HepG2 (cell line): Measurements from ENCODE around the gene ANKRD29. TPM values are rescaled to one million over a fixed set of nuclear protein-coding genes. Genes with fewer than 3 reads are reported as not detected.

ENCODE experiments used
- ATAC-seq: fragments of 200-7000 bp; cut with Tn5 transposase; 3 replicates; pipeline ENCODE4 v1.9.1; 2020; ENCODE audit warnings: mild to moderate bottlenecking, moderate library complexity
- BruUV-seq: library from RNA; stranded (reverse); fragments of 400-500 nt; replicated peaks from 2 replicates; lab custom pipeline; 2021; lab: Mats Ljungman, UMichigan
- CTCF ChIA-PET: fragments of 300-600 bp; formaldehyde crosslinking; extraction: SDS; loops from one replicate; lab custom pipeline; 2021; ENCODE audit warnings: low total read pairs, inconsistent platforms, low intra/inter-chr PET ratio; lab: Yijun Ruan, JAX
- POLR2A ChIA-PET: fragments of 350-600 bp; sonication (Branson Sonifier 250); formaldehyde crosslinking; loops from one replicate; lab custom pipeline; 2020; ENCODE audit warnings: antibody characterized with exemption, inconsistent platforms; lab: Yijun Ruan, JAX
- DNase-seq: peaks from one replicate; pipeline ENCODE4 v3.0.0-alpha.2; 2015; ENCODE audit warnings: low spot score
- FAIRE-seq: peaks from 3 replicates; lab custom pipeline; 2011; peaks lifted over from hg19 to GRCh38; lab: Jason Lieb, UNC
- H2AFZ ChIP-seq: one replicate; pipeline ENCODE4 v1.6.1; 2011; ENCODE audit warnings: low read length, inconsistent platforms
- H3K27ac ChIP-seq: fragments of 300-600 bp; 3 replicates; pipeline ENCODE4 v1.8.0; 2011; ENCODE audit warnings: mixed run types, mild to moderate bottlenecking, mixed read lengths, low read length, inconsistent platforms; ENCODE audit not compliant: insufficient read depth; ENCODE audit errors: extremely low read length
- H3K27me3 ChIP-seq, 2 experiments: fragments of 200-600 bp in 1 of 2; 2 replicates in 1 of 2; 3 replicates in 1 of 2; pipeline versions ENCODE4 v1.6.0 to v1.8.0; 2011; ENCODE audit warnings: low read length in 2 of 2, mild to moderate bottlenecking in 2 of 2, moderate library complexity in 2 of 2, inconsistent platforms in 1 of 2; ENCODE audit not compliant: insufficient read depth in 2 of 2, control insufficient read depth in 1 of 2
- H3K36me3 ChIP-seq, 2 experiments: fragments of 200-600 bp in 1 of 2; replicated peaks in 1 of 2; 2 replicates in 1 of 2; 3 replicates in 1 of 2; pipeline versions ENCODE4 v1.5.1 to v1.8.0; 2011; ENCODE audit warnings: low read length in 2 of 2, inconsistent platforms in 1 of 2; ENCODE audit not compliant: insufficient read depth in 2 of 2, control insufficient read depth in 1 of 2
- H3K4me1 ChIP-seq: 2 replicates; pipeline ENCODE4 v1.5.1; 2012; ENCODE audit warnings: low read length, inconsistent platforms; ENCODE audit not compliant: insufficient read depth
- H3K4me2 ChIP-seq: 2 replicates; pipeline ENCODE4 v1.6.0; 2011; ENCODE audit warnings: low read depth, low read length, inconsistent platforms
- H3K4me3 ChIP-seq, 3 experiments: fragments of 200-600 bp in 1 of 3; sonication (generic), shearing (Covaris generic) in 1 of 3; replicated peaks in 1 of 3; 2 replicates each; pipeline ENCODE4 v1.5.1; 2011 to 2016; ENCODE audit warnings: low read length in 3 of 3, inconsistent platforms in 2 of 3, low read depth in 2 of 3, mild to moderate bottlenecking in 2 of 3, control low read depth in 1 of 3, mixed read lengths in 1 of 3; ENCODE audit not compliant: insufficient read depth in 1 of 3
- H3K79me2 ChIP-seq: one replicate; pipeline ENCODE4 v1.6.1; 2011; ENCODE audit warnings: low read length, inconsistent platforms; ENCODE audit not compliant: insufficient read depth
- H3K9ac ChIP-seq: 2 replicates; pipeline ENCODE4 v1.6.0; 2011; ENCODE audit warnings: mild to moderate bottlenecking, low read depth, low read length, inconsistent platforms; ENCODE audit not compliant: insufficient read depth
- H3K9me3 ChIP-seq: 2 replicates; pipeline ENCODE4 v1.5.1; 2012; ENCODE audit warnings: mild to moderate bottlenecking, low read length
- H4K20me1 ChIP-seq: 2 replicates; pipeline ENCODE4 v1.6.0; 2011; ENCODE audit warnings: inconsistent platforms, mild to moderate bottlenecking, low read length, moderate library complexity; ENCODE audit not compliant: insufficient read depth
- AHDC1 ChIP-seq: sonication (generic); formaldehyde crosslinking; IDR thresholded peaks from 2 replicates; pipeline ENCODE4 v1.5.1; 2020; ENCODE audit warnings: mild to moderate bottlenecking, missing genetic modification reagents, borderline replicate concordance
- CEBPB ChIP-seq: IDR thresholded peaks from 2 replicates; pipeline ENCODE4 v1.6.1; 2011; ENCODE audit warnings: low read depth, low read length, improper control_type of control experiment, borderline replicate concordance
- EHMT2 ChIP-seq: fragments of 200-600 bp; sonication (generic); IDR thresholded peaks from 2 replicates; pipeline ENCODE4 v1.7.0; 2017; ENCODE audit warnings: antibody characterized with exemption, low read depth, low read length, borderline replicate concordance
- ISX ChIP-seq: sonication (generic); formaldehyde crosslinking; conservative IDR thresholded peaks from 2 replicates; pipeline ENCODE4 v1.5.0; 2020; ENCODE audit warnings: missing genetic modification reagents
- MATR3 ChIP-seq: sonication (generic); formaldehyde crosslinking; IDR thresholded peaks from 2 replicates; pipeline ENCODE4 v1.4.0; 2020; ENCODE audit warnings: missing genetic modification reagents
- SNAI1 ChIP-seq: sonication (generic); formaldehyde crosslinking; IDR thresholded peaks from 2 replicates; pipeline ENCODE4 v1.5.0; 2020; ENCODE audit warnings: mild to moderate bottlenecking, missing genetic modification reagents, borderline replicate concordance
- STAT5B ChIP-seq: sonication (generic); formaldehyde crosslinking; IDR thresholded peaks from 2 replicates; pipeline ENCODE4 v1.4.0; 2020; ENCODE audit warnings: missing genetic modification reagents
- TARDBP ChIP-seq: sonication (generic); formaldehyde crosslinking; IDR thresholded peaks from 2 replicates; pipeline ENCODE4 v1.8.0; 2022; ENCODE audit warnings: mild to moderate bottlenecking, missing genetic modification reagents
- ZNF589 ChIP-seq: sonication (generic); formaldehyde crosslinking; conservative IDR thresholded peaks from 2 replicates; pipeline ENCODE4 v1.8.0; 2022; ENCODE audit warnings: mild to moderate bottlenecking, moderate library complexity, missing genetic modification reagents
- ZNF883 ChIP-seq: sonication (generic); formaldehyde crosslinking; IDR thresholded peaks from 2 replicates; pipeline ENCODE4 v1.5.1; 2020; ENCODE audit warnings: mild to moderate bottlenecking, missing genetic modification reagents; ENCODE audit errors: not compliant biosample characterization
- ZSCAN31 ChIP-seq: sonication (generic); formaldehyde crosslinking; IDR thresholded peaks from 2 replicates; pipeline ENCODE4 v1.5.0; 2020; ENCODE audit warnings: low read depth, mild to moderate bottlenecking, missing genetic modification reagents
- WGBS: methylation state at CpG from one replicate; pipeline ENCODE4 v1.1.6; 2017; ENCODE audit warnings: low lambda C conversion rate; 5-methylcytosine and 5-hydroxymethylcytosine counted together
- in situ Hi-C: cut with HindIII; loops from 2 replicates; pipeline ENCODE4 v1.10.0; 2017; ENCODE audit warnings: low pct_unique_long_range_greater_than_20kb; ENCODE audit not compliant: extremely low pct_ligation_motif_present
- intact Hi-C: fragments of 100-400 bp; cut with micrococcal nuclease; formaldehyde crosslinking; loops from one replicate; pipeline ENCODE4 v1.10.0; 2022; ENCODE audit not compliant: unreplicated experiment
- polyA plus RNA-seq, 8 experiments: library from polyadenylated mRNA; depleted of rRNA in 3 of 8; stranded (reverse) in 7 of 8; unstranded in 1 of 8; fragments of >200 nt; fragmentation: Illumina TruSeq in 4 of 8; extraction: Trizol in 4 of 8; gene quantifications; 2 replicates each; pipeline versions ENCODE4 v1.2.1 to v1.2.3, GENCODE V29; 2011 to 2016; ENCODE audit warnings: low read depth in 4 of 8, missing spikeins in 1 of 8, mixed read lengths in 1 of 8; ENCODE audit not compliant: insufficient read depth in 1 of 8
- total RNA-seq, 5 experiments: library from RNA; depleted of rRNA; stranded (reverse); fragments of >200 nt; fragmentation: Illumina TruSeq; extraction: Trizol; gene quantifications; 2 replicates each; pipeline ENCODE4 v1.2.3, GENCODE V29; 2016; ENCODE audit warnings: low read depth in 1 of 5

Gene ANKRD29
- total and polyA plus RNA-seq, 2 of the 13 experiments (the other 11 are each of a cell fraction or from before 2014, with no cell fraction given) = not detected

GRCh38 chr18:23710068-23710527 is 47.4 kb upstream of the ANKRD29 start:
- BruUV-seq = no TSS peak
- no peak for TF ChIP-seq ZSCAN31 (CRISPR knock-in tag)
- no peak for TF ChIP-seq AHDC1 (CRISPR knock-in tag)
- no peak for TF ChIP-seq ZNF883 (CRISPR knock-in tag)
- TF ChIP-seq STAT5B (CRISPR knock-in tag) = no peak
- no peak for TF ChIP-seq MATR3
- no peak for TF ChIP-seq CEBPB
- TF ChIP-seq TARDBP (CRISPR knock-in tag) = no peak
- no peak for TF ChIP-seq ISX (CRISPR knock-in tag)
- no peak for TF ChIP-seq ZNF589 (CRISPR knock-in tag)
- no peak for TF ChIP-seq SNAI1
- no peak for TF ChIP-seq EHMT2

More at GRCh38 chr18:23710068-23710527, 47.4 kb upstream of the ANKRD29 start:
- Histone ChIP-seq H3K9me3 (no peaks in the 10 kb centered on the region; the same call in 1 of the 2 replicates), H3K36me3 (no peaks in the 10 kb centered on the region), H3K79me2 (no peaks in the 10 kb centered on the region), H3K9ac (no peak overlapping the region), H3K4me2 (no peak overlapping the region), H4K20me1 (no peaks in the 10 kb centered on the region), H3K4me1 (no peaks in the 10 kb centered on the region), H3K4me3 (no peak overlapping the region), H2AFZ (no peak overlapping the region), H3K27me3 (no peaks in the 10 kb centered on the region), H3K27ac (no peak overlapping the region)
- FAIRE-seq (no peak), ATAC-seq (no peak), DNase-seq (no peak)
- POLR2A ChIA-PET = no interaction called here
- in situ Hi-C loops (no loop called here), intact Hi-C loops (no loop called here)
- WGBS = 78% methylated on average over 17 of the region's 17 CpGs
- CTCF ChIA-PET = no interaction called here
